Lower leg skin (tissue), 4 donors: ENCODE measurements around the gene CHTF18. TPM values are rescaled to one million over a fixed set of nuclear protein-coding genes. Genes with fewer than 3 reads are reported as not detected.

Experiments used
- DNase-seq, 2 donors: peaks; one replicate each; pipeline ENCODE4 v3.0.0-alpha.2; 2019; ENCODE audit warnings: low spot score in 2 of 2
- H3K4me3 ChIP-seq: fragments of 200-600 bp; sonication (generic); 2 replicates; pipeline ENCODE4 v1.5.1; 2017; ENCODE audit warnings: mild to moderate bottlenecking, low read depth; ENCODE audit not compliant: poor library complexity, severe bottlenecking
- POLR2A ChIP-seq, 2 donors: fragments of 450-650 bp; IDR thresholded peaks; one replicate each; pipeline ENCODE4 v1.6.1; 2016 to 2017; ENCODE audit warnings: antibody characterized with exemption in 2 of 2, mild to moderate bottlenecking in 1 of 2, moderate library complexity in 1 of 2
- WGBS, 2 donors: methylation state at CpG; one replicate each; pipeline ENCODE4 v1.1.5; 2018; 5-methylcytosine and 5-hydroxymethylcytosine counted together
- intact Hi-C: fragments of 100-400 bp; cut with DNase I; formaldehyde crosslinking; loops from one replicate; pipeline ENCODE4 v1.15.0; 2023; ENCODE audit warnings: low total_unique reads
- total RNA-seq, 4 donors: library from RNA; depleted of rRNA; stranded (reverse); fragments of >200 nt; gene quantifications; one replicate each; pipeline ENCODE4 v1.1.0, GENCODE V29; 2016
- TF ChIP-seq, protein P1 (sequence below), 3 donors: fragments of 450-650 bp; IDR thresholded peaks; one replicate each; pipeline ENCODE4 v1.5.1; 2016; ENCODE audit warnings: antibody characterized with exemption in 3 of 3, mild to moderate bottlenecking in 3 of 3, moderate library complexity in 2 of 3

CHTF18 gene
- total RNA-seq, 4 donors from 2014 or later, result 4.6 to 23.4 (median 12.2) TPM

DNA sequence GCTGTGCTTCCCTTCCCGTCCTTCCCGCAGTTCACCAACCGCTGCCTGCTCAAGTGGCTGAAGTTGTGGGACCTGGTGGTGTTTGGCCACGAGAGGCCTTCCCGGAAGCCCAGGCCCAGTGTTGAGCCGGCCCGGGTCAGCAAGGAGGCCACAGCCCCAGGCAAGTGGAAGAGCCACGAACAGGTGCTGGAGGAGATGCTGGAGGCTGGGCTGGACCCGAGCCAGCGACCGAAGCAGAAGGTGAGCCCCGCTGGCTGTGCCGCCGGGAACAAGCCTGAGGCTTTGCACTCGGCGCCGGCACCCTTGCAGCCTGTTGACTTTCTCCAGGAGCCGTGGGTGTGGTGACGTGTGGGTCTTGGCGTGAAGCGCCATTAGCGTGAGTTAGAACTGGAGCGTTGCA lies 2.7 kb downstream of the CHTF18 start:
- no peak overlapping the region for H3K4me3 ChIP-seq
- DNase-seq, result no peak
- no peak for TF ChIP-seq POLR2A (IDR thresholded peaks at IDR 0.05)
- TF ChIP-seq, protein P1, sequence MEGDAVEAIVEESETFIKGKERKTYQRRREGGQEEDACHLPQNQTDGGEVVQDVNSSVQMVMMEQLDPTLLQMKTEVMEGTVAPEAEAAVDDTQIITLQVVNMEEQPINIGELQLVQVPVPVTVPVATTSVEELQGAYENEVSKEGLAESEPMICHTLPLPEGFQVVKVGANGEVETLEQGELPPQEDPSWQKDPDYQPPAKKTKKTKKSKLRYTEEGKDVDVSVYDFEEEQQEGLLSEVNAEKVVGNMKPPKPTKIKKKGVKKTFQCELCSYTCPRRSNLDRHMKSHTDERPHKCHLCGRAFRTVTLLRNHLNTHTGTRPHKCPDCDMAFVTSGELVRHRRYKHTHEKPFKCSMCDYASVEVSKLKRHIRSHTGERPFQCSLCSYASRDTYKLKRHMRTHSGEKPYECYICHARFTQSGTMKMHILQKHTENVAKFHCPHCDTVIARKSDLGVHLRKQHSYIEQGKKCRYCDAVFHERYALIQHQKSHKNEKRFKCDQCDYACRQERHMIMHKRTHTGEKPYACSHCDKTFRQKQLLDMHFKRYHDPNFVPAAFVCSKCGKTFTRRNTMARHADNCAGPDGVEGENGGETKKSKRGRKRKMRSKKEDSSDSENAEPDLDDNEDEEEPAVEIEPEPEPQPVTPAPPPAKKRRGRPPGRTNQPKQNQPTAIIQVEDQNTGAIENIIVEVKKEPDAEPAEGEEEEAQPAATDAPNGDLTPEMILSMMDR (IDR thresholded peaks at IDR 0.05), result no peak
- 95 to 96% methylated on average over 18 to 23 of the region's 23 CpGs for WGBS, 2 donors
- intact Hi-C loops, result no loop called here

DNA sequence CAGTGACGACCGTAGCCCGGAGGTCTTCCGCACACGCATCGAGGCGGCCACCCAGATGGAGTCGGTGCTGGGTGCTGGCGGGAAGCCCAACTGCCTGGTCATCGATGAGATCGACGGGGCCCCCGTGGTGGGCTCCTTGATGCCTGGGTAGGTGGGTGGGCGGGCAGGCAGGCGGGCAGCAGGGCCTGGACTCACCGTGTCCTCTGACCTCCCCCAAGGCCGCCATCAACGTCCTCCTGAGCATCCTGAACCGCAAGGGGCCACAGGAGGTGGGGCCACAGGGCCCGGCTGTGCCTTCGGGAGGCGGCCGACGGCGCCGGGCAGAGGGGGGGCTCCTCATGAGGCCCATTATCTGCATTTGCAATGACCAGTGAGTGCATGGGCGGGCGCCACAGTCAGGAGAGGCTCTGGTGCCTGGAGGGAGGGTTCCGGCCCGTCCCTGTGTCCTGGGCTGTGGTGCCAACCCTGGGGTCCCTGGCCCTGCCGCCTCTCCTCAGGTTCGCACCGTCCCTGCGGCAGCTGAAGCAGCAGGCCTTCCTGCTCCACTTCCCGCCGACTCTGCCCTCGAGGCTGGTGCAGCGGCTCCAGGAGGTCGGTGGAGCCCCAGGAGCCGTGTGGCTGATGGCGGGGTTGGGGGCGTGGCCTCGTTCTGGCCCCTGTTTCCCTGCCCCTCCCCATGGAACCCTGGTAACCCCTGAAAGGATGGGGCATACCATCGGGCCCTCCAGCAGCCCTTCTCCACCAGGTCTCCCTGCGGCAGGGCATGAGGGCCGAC lies 4.0 kb downstream of the CHTF18 start:
- WGBS, 2 donors, result 91 to 94% methylated on average over 30 to 46 of the region's 46 CpGs
- TF ChIP-seq, protein P1 (IDR thresholded peaks at IDR 0.05), result no peak
- TF ChIP-seq POLR2A (IDR thresholded peaks at IDR 0.05), result no peak
- H3K4me3 ChIP-seq, result no peak overlapping the region
- intact Hi-C loops, result no loop called here
- DNase-seq, result no peak

DNA sequence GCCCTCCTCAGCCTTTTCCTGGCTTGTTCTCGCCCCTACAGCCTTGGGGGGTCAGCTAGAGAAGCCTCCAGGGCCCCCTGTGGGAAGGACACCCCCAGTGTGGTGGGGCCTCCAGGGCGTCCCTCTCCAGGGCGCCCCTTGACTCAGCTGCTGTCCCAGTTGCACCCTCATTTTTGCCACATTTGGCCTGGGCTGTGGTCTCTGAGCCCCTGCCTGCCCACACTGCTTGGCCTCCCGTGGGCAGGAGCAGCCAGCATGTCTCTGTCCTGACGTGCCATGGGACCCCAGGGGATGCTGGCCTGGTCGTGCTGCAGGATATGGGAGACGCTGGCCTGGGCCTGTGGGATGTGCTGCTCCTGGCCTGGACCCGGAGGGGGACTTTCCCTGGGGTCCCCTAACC lies 5.0 kb downstream of the CHTF18 start:
- intact Hi-C loops, result no loop called here
- DNase-seq, result no peak
- TF ChIP-seq, protein P1 (IDR thresholded peaks at IDR 0.05), result no peak
- no peak for TF ChIP-seq POLR2A (IDR thresholded peaks at IDR 0.05)
- H3K4me3 ChIP-seq, result no peak overlapping the region
- 81 to 93% methylated on average over 4 to 7 of the region's 8 CpGs for WGBS, 2 donors

DNA sequence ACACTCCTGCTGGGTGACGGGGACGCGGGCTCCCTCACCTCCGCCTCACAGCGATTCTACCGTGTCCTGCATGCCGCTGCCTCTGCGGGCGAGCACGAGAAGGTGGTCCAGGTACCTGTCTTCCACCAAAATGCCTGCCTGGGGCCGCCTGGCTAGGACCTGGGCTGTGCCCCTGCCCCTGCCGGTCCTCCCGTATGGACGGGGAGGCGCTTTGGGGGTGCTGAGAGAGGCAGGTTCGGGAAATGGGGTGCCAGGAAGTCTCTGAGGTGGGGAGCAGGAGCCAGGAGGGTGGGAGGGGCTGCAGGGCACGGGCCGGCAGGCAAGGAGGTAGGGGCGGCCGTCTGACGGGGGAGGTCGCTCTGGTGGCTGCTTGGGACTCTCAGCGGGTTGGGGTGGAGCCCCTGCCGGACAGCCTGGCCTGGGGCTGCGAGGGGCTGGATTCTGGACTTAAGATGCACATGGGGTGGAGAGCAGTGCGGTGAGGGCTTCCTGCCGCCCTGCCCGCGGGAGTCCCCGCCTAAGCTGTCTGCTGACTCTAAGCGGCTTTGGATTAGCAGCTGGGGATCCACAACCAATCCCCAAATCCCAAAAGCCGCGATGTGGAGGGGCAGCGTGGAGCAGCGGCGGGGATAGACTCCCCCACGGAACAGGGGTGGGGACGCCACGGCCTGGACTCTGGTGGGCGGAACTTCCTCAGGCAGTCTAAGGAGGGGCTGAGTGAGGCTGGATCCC lies 5.8 kb downstream of the CHTF18 start:
- no peak overlapping the region for H3K4me3 ChIP-seq
- 89% methylated on average over 37 to 40 of the region's 40 CpGs for WGBS, 2 donors
- TF ChIP-seq, protein P1 (IDR thresholded peaks at IDR 0.05), result no peak
- no peak for DNase-seq
- intact Hi-C loops, result no loop called here

DNA sequence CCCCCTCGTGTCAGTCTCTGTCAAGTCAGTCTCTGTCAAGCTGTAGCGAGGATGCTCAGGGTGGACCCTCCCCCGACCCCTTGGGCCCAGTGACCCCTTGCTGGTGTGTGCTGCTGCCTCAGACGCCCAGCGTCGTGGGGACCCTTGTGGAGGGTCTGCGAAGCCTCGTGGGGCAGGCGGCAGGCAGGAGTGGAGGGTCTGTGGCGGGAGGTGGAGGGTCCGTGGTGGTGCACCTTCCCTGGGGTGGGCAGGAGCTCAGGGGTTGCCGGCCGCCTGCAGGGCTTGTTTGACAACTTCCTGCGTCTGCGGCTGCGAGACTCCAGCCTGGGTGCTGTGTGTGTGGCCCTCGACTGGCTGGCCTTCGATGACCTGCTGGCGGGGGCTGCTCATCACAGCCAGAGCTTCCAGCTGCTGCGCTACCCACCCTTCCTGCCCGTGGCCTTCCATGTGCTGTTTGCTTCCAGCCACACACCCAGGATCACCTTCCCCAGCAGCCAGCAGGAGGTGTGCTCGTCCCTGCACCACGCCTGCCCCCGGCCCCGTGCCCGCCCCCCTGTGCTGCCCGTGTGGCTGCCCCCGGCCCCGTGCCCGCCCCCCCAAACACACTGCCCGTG lies 6.5 kb downstream of the CHTF18 start:
- no peak for DNase-seq
- intact Hi-C loops, result no loop called here
- no peak for TF ChIP-seq POLR2A (IDR thresholded peaks at IDR 0.05)
- TF ChIP-seq, protein P1 (IDR thresholded peaks at IDR 0.05), result no peak
- H3K4me3 ChIP-seq, result no peak overlapping the region
- WGBS, 2 donors, result 84 to 87% methylated on average over 24 to 30 of the region's 31 CpGs
